HG02642 (cell line): ENCODE results near the gene DLGAP4.
"Not testable (repeated sequence)": the region's sequence is repeated elsewhere in the genome, so short reads cannot be mapped to it uniquely, and the experiment has no call there.

ENCODE experiments used
- ATAC-seq: cut with Tn5 transposase; IDR thresholded peaks from one replicate; pipeline ENCODE4 v1.9.1; 2021; ENCODE audit warnings: mild to moderate bottlenecking; ENCODE audit not compliant: unreplicated experiment, poor library complexity

The DLGAP4 gene

DNA sequence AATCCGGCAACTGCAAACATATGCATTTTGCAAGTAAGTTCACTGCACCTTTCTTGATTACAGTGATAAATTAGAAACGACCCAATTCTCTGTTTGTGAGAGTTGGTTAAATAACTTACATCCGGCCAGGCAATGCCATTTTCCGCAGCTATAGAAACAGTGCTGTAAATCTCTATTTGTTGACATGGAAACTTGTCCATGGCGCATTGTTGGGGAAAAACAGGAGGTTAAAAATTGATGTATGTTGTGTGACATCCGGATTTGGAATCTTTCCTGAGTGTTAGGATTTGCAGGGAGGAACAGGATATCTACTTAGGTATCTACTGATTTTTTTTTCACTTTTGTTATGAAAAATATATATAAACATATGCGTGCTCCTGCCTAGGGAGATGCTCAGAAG is 66.5 kb downstream of the DLGAP4 start:
- ATAC-seq = no peak

GRCh38 chr20:36373089-36373488 is 67.0 kb downstream of the DLGAP4 start:
- ATAC-seq = no peak

DNA sequence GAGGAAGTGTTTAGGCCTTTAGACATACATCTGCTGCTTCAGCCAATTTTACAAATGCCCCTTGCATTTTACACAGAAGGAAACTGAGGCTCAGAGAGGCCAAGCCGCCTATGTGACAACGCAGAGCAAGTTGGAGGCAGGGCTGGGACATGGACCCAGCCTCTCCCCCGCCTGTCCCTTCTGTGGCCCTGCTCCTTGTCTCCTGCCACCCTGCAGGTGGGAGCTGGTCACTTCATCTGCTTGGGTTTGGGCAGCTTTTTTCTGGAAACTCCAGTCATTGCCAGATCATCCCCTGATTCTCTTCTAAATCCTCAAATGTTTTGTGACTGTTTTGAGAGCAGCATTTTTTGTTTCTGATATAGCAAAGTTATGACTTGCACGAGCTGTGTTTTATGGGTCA is 68.9 kb downstream of the DLGAP4 start:
- no peak for ATAC-seq

DNA sequence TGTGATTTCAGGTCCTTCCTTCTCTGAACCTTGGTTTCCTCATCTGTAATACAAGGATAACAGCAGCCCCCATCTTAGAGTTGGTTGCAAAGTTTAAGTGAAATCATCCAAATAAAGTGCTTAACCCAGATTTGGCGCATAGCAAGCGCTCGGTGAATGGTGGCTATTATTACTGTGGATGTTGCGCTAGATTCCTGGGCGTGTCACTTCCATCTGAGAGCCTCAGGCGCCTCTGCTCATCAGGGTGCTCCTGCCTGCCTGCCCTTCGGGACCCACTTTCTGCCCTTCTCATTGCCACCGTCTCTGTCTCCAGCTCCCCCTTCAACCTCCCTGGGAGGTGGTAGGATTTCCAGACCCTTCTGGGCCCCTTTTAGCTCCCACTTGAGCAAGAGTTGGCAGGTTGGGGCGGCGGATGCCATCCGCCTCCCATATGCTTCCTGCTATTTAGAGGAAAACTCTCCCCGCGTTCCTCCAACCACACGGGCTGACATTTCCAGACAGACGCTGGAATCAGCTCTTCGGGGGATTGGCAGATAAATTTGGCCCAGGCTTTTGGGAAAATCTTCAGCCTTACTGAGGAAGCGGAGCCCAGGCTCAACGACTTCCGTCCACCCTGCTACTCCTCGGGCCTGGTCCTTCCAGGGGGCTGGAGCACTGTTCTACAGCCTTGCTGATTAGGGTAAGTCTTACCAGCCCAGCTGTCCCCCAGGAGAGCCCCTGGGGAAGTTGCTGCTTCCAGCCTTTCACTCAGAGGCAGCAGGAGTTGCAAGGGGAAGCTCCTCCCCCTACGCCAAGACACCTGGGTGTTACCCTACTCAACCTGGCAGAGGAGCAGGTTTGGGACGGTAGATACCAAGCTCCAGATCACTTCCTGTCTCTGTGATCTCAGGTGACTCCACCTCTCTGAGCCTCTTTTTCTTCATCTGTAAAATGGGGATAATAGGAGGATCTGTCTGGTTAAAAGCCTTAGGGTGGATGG is 71.5 kb downstream of the DLGAP4 start:
- ATAC-seq = no peak

- no peak for ATAC-seq
These were observed 72.5 kb downstream of the DLGAP4 start for GRCh38 chr20:36378686-36379085.

DNA sequence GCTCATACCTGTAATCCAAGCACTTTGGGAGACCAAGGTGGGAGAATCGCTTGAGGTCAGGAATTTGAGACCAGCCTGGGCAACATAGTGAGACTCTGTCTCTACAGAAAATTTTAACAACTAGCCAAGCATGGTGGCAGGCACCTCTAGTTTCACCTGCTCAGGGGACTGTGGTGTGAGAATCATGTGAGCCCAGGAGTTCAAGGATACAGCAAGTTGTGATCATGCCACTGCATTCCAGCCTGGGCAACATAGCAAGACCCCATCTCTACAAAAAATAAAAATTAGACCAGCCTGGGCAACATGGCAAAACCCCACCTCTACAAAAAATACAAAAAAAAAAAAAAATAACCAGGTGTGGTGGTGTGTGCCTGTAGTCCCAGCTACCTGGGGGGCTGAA is 73.8 kb downstream of the DLGAP4 start:
- ATAC-seq = not testable (repeated sequence)

- no peak for ATAC-seq
These were observed 78.0 kb downstream of the DLGAP4 start for GRCh38 chr20:36384022-36384619.

- no peak for ATAC-seq
These were observed 79.4 kb downstream of the DLGAP4 start for GRCh38 chr20:36385503-36385902.

- ATAC-seq = no peak
These were observed 80.1 kb downstream of the DLGAP4 start for GRCh38 chr20:36386236-36386635.

- no peak for ATAC-seq
These were observed 84.1 kb downstream of the DLGAP4 start for GRCh38 chr20:36390269-36390668.

DNA sequence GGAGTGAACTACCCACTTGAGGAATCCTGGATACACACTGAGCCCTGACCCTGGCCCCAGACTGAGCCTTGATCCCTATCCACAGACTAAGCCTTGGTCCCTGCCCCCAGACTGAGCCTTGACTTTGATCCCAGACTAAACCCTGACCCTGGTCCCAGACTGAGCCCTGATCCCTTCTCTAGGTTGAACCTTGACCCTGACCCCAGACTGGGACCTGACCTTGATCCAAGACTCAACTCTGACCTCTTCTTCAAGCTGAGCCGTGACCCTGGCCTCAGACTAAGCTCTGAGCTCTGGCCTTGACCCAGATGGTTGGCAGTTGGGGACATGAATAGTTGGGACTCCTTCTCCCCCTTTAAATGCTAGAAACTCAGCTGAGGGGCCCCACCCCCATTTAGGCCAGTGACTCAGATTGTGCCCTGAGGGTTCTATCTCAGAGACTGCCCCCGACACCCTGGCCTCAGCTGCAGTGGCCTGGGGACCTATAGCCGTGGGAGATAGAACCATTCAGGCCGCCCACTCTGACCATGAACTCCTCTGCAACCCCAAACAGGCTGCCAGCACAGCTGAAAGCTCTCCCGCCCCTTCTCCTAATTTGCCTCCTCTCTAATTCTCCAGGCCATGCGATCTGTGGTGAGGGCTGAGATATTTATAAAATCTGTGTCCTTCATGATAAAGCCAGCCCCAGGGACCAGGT is 84.7 kb downstream of the DLGAP4 start:
- no peak for ATAC-seq

DNA sequence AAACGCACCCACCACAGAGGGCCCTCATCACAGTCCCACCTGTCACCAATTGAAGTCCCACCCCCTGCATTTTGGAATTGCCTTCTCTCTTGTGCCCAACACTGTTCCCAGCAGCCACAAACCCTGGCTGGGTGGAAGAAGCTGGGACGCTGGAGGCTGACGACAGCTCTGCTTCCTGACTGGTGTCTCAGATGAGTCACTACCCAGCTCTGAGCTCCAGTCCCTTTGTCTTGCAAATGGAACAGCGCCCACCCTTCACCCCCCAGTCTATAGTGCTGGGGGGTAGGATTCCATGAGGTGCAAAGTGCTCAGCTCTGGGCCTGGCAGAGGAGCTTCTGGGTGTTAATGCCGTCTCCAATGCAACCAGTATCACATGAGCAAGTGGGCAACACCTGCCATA is 85.3 kb downstream of the DLGAP4 start:
- no peak for ATAC-seq

- ATAC-seq = no peak
These were observed 85.8 kb downstream of the DLGAP4 start for GRCh38 chr20:36391955-36392354.

GRCh38 chr20:36392989-36393388 is 86.8 kb downstream of the DLGAP4 start:
- ATAC-seq = no peak

DNA sequence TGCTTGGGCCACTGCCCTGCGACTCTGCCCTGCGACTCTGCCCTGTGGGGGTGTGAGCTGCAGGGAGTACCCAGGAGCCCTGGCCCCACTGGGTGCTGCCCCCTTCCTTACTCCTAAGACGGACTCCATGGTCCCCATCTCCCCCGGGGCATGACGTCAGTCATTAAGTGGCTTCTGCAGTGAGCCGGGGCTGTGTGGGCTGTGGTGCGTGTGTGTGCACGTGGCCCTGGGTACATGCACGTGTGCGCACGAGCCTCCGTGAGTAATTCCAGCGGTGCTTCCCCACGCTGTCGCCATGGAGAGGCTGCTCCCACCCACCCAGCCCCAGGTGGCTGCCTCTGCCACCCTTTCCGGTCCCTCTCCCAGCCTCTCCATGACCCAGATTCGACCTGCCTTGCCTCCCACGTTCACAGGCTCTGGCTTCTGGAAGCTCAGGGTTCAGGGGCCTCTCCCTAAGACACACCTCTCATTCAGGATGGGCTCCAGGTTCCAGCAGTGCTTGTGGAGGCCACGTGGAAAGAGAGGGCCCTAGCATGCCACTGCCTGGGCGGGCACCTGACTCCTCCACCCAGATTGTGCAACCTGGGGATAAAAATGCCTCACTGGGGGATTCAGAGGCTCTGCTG is 88.3 kb downstream of the DLGAP4 start:
- ATAC-seq = no peak

DNA sequence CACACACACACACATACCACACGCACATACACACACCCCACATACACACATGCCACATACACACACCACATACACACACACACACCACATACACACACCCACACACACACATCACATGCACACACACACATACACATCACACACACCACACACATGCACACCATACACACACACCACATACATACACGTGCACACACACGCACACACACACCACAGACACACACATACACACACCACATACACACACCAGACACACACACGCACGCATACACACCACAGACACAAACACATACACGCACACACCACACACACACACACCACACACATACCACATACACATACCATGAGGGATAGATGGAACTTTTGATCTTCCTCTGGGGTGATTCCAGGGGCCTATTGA is 90.2 kb downstream of the DLGAP4 start:
- no peak for ATAC-seq

DNA sequence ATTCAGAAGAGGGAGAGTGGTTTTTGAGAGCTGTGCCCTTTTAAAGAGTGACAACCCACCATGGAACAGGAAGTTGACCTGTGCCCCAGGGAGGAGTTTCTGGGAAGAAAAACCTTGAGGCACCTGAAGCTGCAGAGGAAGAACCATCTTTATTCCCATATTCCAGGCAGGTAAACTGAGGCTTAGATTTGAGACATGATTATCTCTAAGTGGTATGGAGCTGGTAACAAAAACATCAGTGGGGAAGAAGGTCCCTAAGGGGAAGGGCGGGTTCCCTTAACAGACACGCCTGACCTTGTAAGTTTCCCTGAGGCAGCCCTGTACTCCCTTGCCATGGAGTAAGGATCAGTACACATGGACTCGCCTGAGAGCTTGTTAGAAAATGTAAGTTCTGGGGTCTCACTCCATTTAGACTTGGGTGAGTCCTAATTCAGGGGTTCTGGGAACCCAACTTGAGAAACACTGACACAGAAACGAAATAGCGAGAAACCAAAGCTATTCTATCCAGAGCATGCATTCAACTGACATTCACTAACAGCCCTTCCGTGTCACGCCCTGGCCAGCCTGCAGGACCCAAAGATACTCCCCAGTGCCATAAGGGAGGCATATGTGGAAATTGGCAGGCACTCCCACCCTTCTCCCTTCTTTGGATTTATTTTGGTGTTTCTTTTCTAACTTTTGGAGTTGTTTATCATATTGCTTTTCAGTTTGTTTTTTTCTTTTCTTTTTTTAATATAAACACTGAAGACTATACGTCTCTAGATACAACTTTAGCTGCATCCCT is 90.9 kb downstream of the DLGAP4 start:
- no peak for ATAC-seq

DNA sequence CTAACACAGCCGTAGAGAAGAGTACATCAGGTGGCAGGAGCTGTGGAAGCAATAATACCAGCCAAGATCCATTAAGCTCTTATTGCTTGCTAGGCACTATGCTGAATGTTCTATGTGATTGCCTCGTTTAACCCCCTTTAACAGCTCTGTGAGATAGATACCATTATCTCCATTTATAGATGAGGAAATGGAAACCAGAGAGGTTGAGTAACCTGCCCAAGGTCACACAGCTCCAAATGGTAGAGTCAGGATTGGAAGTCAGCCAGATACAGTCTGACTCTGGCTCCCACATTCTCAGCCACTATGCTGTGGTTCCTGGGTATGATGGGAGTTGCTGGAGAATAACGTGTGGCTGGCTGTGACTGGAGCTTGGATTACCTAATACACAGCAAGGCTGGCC is 92.4 kb downstream of the DLGAP4 start:
- no peak for ATAC-seq

- no peak for ATAC-seq
These were observed 93.2 kb downstream of the DLGAP4 start for GRCh38 chr20:36399147-36399968.
